Measurements from ENCODE around the gene DGCR8.

Gene DGCR8

DNA sequence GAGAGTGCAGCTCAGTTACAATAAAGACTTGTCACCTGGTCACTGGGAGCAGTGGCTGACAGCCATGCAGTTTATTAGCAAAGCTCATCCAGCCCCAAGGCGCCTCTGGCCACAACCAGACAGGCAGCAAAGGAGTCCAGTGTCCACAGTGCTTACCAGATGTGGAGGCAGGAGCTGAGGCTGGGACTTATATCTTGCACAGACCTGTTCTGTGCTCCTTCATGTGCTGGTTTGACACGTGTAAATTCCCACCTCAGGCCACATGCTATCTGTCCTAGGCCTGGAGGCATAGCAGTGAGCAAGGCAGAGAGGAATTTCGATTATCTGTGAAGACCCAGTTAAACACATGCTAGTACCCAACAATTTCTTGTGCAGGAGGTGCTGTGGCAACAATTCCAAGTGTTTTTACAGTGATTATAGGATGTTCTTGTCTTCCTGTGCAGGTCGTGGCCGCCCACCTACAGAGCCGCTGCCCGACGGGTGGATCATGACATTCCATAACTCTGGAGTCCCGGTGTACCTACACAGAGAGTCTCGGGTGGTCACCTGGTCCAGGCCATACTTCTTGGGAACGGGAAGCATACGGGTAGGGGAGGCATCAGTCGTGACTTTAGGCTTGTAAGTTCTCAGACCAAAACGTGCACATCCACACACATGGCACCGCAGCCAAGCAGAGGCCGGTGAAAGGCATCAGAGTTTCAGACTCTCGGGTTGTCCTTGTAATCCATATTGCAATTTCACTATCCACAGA is 9.4 kb downstream of the DGCR8 start:
- in situ Hi-C loops (cut with MboI; ENCODE audit: low sequenced_read_pairs) = no loop called here

DNA sequence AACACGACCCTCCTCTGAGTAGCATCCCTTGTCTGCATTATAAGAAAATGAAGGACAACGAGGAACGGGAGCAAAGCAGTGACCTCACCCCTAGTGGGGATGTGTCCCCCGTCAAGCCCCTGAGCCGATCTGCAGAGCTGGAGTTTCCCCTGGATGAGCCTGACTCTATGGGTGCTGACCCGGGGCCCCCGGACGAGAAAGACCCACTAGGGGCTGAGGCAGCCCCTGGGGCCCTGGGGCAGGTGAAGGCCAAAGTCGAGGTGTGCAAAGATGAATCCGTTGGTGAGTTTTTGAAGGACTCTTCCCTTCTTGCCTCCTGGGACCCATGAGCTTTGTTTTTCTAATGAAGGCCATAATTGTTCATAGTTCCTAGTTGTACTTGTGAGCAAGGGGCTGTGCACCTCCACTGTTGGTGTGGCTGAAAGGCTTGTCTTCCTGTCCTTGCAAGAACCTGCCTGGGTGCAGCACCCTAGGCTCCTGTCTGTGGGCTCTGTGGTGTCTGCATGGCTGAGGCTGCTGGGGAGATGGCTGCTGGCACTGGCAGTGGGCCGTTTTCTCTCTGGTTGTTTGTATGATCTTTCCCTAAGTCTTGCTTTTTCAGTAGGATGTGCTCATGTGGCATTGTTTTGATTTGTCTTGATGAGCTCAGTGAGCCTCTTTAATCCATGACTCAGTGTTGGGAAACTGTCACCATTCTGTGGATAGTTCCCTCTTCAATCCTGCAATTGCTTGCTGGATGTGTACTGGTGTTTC is 10.1 kb downstream of the DGCR8 start:
- in situ Hi-C loops (cut with MboI; ENCODE audit: low sequenced_read_pairs) = no loop called here

DNA sequence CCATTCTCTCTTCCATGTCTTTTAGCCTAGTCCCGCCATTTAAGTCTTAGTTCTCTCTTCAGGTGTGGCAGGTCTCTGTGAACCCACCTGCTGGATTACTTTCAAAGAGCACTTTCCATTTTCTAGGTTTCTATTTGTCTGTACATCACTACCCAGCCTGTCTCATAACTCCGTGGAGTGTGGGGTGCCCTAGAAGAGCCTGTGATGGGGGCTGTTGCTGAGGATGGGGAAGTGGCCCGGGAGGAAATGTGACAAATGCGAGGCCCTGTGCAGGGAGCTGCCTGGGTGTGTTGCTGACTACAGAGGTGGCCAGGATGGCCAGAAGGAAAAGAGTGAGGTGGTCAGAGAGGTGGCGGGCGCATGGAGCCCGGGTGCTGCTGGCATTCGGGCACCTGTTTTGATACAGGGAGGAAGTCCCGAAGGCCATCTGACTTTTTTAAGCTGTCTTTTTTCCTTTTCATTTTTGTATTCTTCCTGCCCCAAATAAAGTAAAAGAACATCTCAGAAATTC is 10.7 kb downstream of the DGCR8 start:
- in situ Hi-C loops (cut with MboI; ENCODE audit: low sequenced_read_pairs) = no loop called here

DNA sequence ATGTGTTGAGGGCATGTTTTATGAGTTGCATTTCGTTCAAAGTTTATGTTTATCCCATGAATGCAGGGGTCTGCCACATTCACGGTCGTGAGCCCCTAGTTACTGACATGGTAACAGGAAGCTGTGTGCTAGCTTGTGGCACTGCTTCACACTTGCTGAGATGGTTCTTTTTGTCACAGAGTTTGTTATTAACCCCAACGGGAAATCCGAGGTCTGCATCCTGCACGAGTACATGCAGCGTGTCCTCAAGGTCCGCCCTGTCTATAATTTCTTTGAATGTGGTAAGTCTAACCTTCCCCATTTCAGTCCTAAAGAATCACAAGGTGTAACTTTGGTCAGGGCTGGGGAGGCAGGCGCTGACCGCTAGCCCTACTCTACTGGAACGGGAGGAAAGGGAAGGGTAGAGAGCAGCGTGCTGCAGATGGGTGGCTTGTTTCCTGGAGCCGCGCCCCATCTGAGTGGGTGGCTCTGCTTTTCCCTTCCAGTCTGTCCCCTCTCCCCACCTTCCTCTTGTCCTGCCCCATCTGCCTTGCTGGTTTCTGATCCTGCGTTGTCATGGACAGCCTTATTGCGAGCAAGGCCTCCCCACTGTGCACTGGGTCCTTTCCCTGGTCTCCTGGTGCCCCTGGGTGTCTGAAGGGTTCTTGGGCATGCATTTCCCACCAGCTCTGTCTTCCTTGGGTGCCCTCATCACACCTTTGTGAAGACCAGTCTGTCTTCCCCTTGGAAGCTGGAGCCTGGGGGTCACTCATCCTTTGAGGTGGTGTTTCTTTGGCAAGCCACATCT is 11.8 kb downstream of the DGCR8 start:
- in situ Hi-C loops (cut with MboI; ENCODE audit: low sequenced_read_pairs) = no loop called here

DNA sequence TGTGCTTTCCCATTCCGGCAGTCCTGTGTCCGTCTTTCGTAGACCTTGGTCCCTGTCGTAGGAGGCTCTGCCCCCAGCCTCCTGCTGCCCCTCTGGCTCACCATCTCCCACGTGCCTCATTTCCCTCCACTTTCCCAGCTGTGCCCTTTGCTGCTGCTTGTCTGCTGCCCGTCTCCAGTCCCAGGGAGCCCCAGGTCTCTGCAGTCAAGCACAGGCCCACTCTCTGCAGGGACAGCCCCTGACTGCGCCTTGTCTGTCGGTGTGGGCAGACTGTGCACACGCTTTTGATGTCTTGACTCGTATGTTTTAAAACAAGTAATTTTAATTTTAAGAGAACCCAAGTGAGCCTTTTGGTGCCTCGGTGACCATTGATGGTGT is 12.4 kb downstream of the DGCR8 start:
- in situ Hi-C loops (cut with MboI; ENCODE audit: low sequenced_read_pairs) = no loop called here

DNA sequence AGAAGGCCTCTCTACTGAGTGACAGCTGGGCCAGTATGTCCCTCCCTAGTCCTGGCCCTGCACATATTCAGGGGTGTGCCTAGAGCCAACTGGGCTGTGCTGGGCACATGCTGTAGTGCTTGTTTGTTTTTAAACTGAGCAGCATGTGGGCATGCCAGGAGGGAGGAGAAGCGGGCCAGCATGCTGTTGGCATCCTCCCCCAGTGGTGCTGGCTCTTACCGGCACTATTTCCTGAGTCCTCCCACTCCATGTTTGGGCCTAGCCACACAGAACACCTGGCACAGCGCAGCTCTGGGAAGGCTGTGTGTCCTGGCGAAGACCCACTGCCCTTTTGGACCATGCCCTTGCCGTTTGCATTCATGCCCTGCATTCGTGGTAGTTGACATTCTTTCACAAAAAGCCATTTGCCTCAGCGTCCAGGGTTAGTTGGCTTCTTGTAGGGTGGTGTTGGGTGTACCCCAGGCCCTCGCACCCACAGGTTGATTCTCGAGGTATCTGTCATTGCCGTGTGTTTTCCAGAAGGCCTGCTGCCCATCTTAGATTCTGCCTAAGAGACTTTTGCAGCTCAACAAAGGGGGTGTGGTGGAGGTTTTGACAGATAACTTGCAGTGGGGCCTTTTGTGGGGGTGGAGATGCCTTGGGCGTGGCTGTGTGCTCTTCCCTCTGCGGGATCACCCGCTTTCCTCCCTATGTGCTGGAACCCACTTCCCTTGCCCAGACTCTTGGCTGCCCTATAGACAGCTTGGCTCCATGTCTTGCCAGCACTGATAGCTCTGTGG is 13.6 kb downstream of the DGCR8 start:
- in situ Hi-C loops (cut with MboI; ENCODE audit: low sequenced_read_pairs) = no loop called here

DNA sequence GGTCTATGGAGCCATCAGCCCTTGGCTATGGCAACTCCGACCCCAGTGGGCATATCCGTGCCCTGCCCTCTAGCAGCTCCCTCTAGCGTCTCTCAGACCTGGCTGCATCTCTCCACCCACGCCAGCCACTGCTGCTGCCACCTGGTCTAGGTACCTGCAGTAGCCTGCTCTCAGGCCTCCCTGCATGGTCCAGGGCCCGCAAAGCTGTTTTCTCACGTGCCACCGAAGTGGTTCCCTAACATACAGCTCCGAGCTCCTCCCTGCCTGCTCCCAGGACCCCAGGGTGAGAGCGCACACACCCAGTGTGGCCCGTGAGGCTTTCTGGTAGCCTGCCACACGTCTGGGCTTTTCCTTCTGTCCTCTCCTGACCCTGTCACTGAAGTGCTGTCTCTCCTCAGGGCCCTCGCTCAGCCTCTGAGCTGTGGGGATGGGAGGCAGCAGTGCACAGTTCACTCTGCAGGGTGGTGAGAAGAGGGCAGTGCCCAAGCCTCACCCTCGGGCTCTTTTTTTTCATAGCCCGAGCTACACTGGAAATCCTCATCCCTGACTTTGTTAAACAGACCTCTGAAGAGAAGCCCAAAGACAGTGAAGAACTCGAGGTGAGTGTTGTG is 14.3 kb downstream of the DGCR8 start:
- in situ Hi-C loops (cut with MboI; ENCODE audit: low sequenced_read_pairs) = no loop called here

DNA sequence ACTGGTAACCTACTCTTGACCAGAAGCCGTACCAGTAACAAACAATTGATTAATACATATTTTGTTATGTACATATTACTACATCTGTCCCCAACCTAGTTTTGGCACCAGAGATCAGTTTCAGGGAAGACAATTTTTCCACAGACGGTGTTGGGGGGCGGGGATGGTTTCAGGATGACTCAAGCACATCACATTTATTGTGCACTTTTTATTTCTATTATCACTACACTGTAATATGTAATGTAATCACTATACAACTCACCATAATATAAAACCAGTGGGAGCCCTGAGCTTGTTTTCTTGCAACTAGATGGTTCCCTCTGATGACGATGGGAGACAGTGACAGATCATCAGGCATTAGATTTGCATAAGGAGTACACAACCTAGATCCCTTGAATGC is 15.5 kb downstream of the DGCR8 start:
- in situ Hi-C loops (cut with MboI; ENCODE audit: low sequenced_read_pairs) = no loop called here

DNA sequence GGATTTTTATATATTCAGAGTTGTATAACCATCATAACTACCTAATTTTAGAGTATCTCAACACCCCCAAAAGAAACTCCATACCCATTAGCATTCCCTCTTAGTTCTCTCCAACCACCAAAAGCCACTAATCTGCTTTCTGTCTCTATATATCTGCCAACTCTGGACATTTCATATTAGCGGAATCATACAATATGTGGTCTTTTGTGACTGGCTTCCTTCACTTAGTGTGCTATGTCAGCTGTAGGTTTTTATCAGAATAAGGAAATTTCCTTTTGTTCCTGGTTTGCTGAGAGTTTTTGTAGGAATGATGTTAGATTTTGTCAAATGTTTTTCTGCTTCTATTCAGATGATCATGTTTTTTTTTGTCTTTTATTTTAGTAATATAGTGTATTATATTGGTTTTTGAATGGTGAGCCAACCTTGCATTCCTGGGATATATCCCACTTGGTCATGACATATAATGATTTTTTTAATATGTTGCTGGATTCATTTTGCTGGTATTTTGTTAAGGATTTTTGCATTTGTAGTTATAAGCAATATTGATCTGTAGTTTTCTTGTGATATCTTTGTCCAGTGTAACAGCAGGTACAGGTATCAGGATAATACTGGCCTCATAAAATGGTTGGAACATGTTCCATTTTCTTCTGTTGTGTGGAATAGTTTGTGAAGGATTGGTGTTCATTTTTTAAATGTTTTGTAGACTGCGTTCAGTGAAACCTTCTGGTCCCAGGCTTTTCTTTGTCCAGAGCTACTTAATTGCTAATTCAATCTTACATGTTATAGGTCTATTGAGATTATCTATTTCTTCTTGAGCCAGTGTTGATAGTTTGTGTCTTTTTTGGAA is 16.8 kb downstream of the DGCR8 start:
- in situ Hi-C loops (cut with MboI; ENCODE audit: low sequenced_read_pairs) = no loop called here

DNA sequence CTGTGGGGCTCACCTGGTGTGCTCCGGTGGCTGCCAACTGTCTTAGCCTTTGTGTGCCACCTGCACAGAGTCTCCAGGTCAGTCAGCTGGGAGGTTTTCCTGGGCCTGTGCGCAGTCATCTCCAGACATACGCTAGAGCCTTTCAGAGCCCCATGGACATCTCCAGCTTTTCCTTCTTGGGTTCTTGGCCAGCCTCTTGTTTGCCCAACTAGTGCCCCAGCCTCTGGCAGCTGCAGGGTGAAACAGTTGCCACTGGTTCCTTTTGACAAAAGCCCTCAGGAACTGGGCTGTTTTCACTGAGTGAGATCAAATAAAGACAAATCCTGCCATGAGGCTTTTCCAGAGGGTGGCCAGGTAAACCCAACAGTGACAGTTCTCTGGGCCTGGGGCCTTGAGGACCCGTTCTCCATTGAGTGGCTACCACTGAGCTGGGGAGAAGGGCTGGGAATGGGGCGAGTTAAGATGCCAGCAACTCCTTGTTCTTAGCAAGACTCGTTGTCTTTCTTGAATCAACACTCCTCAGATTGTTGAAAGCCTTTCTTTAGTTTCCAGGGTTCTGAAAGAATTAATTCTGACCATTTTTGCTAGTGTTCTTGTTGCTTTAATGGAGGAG is 19.2 kb downstream of the DGCR8 start:
- in situ Hi-C loops (cut with MboI; ENCODE audit: low sequenced_read_pairs) = no loop called here

DNA sequence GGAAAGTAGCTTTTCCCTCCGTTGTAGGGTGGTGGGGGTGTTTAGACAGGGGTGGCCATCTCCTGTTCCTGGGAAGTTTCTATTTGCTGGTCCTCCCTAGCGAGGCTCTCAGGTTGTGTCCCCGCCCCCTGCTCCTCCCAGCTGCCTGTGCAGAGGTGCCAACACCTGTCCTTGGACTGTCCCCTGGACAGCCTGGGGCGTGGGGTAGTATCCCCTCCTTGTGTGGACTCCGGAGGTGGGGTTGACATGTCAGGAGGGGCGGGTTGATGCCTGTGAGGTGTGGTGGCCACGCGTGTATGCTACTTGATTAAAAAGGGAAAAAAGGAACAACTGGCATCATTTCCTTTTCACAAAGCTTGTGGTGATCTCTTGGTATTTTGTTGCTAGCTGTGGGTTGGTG is 21.6 kb downstream of the DGCR8 start:
- in situ Hi-C loops (cut with MboI; ENCODE audit: low sequenced_read_pairs) = no loop called here

DNA sequence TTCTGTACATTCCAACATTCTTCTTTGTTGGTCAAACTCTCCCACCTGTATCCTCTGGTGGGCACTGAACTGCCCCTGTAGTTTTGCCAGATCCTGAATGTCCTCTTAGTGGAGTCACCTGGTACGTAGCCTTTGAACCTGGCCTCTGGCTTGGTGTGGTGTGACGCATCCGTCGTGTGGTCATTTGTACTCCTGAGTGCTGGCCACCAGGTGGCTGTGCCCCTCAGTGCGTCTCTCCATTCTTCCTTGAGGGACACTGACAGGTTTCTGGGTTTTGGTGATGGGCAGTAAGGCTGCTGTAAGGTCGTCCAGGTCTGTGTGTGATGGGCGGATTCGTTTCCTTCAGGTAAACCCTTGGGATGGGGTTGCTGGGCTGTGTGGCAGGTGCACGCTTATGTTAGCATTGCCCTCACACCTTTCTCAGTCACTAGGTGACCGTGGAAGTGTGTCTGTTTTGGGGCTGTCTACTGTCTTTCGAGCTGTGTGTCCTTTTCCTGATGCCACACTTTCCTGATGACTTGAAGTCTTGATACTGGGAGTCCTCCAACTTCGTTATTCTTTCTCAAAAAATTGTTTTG is 22.3 kb downstream of the DGCR8 start:
- in situ Hi-C loops (cut with MboI; ENCODE audit: low sequenced_read_pairs) = no loop called here

DNA sequence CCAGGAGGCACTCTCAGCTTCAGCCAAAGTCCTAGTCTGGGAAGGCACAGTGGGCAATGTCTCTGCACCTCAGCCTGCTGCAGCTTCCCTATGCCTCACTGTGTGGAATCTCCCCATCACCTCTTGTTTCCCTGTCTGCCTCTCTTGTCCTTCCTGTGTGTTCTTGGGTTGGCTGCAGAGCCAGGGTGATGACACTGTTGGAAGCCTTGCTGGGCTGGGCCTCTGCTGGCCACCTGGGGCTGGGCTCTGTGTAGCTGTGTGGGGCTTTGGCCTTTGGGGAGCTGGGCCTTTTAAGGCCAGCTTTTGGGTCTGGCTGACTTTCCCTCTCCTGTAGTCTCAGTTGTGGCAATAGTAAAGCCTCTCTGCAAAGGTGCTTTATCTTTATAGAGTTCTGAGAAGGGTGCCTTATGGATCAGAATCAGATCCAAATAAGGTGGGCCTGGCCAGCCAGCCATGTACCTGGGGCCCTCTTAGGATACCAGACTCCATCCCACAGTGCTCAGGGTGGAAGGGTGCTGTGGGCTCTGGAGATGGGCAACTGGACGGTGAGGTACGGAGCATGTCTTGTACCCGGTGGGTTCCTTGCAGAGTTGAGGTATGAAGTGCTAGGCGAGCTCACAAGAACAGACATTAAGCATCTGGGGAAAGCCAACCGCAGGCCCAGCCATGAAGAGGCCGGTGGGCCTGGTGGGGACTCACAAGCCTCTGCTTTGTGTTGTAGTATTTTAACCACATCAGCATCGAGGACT is 25.6 kb downstream of the DGCR8 start:
- in situ Hi-C loops (cut with MboI; ENCODE audit: low sequenced_read_pairs) = no loop called here

DNA sequence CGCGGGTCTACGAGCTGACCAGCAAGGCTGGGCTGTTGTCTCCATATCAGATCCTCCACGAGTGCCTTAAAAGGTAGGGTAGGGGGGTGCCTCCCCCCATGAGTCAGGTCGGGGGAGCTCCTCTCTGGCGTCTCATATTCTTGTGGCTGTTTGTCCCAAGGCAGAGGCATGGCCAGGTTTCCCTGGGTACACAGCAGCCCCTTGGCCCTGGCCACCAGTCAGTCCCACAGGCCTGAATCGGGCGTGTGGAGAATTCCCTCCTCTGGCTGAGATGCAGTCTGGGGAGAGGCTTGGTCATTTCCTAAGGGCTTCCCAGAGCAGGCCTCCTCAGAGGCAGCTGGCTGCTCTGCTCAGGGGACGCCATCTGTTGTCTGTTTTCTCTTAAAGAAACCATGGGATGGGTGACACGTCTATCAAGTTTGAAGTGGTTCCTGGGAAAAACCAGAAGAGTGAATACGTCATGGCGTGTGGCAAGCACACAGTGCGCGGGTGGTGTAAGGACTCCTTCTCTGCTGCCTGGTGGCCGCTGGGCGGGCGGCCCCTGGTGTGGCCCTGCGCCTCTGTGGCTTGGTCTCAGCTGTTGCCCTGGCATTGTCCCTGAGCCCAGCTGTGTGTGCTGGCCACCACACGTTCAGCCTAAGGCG is 26.3 kb downstream of the DGCR8 start:
- in situ Hi-C loops (cut with MboI; ENCODE audit: low sequenced_read_pairs) = no loop called here

DNA sequence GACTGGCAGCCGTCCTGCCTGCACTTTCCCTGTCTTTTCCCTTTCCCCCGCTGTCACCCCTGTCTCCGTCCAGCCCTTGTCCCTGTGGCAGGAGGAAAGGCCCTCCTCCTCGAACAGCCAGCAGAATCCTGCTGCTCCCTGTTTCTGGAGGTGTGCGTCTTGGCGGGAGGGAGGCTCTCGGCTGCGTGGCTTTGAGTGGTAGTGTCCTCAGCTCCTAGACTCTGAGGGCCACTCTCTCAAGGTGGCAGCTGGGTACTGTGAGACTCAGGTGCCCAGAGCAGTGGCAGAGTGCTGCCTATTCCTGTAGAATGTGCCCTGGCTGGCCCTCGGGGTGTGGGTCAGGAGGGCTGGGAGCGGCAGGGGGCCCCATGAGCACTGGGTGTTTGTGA is 26.8 kb downstream of the DGCR8 start:
- in situ Hi-C loops (cut with MboI; ENCODE audit: low sequenced_read_pairs) = no loop called here

DNA sequence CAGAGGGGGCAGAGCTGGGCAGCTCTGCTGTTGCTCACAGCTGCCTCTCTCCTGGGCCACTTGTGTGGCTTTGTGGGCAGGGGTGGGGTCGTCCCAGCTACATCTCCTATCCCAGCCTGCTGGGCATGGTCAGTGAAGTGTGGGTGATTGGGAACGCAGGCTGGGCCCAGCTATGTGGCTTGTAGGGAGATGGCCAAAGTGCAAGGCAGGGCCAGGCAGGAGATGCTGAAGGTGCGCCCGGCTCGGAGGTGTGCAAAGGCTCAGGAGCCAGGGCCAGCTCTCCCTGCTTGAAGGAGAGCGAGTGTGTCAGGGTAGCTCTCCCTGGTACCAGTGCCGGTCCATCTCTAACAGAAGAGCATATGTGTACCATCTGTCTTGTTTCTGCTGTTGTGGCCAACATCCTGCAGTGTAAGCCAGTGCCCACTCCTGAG is 27.4 kb downstream of the DGCR8 start:
- in situ Hi-C loops (cut with MboI; ENCODE audit: low sequenced_read_pairs) = no loop called here

DNA sequence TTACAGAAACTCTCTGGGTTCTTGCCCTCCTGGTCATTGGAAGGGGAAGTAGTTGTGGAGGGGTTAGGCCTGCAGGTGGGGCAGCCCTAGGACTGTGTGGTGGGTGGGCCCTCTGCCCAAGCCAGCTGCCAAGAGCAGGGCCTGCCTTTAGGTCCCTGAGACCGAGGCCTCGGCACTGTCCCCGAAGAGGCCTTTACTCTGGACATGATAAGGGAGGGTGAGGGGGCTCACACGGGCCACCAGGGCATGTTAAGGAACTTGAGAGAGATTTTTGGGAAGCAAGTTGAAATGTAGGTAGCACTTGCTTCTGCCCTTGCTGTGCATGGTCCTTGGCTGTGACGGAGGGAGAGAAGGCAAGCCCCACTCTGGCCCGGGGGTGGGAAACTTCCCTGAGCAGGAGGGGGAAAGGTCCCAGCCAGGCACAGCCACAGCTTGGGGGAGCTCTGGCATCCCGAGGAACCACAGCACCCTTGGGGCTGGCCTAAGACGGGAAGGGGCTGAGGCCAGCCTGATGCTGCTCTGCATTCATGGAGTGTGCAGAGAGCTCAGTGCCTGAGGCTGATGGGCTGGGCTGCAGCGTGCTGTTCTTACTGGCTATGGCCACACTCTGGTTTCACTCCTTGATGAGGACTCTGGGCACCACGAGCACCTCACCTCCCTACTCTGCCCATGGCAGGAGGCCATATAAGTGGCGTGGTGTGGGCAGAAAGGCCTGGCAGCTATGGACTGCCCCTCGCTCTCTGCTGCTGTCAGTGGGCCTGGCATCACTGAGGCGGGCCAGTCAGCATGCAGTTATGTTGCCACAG is 28.1 kb downstream of the DGCR8 start:
- in situ Hi-C loops (cut with MboI; ENCODE audit: low sequenced_read_pairs) = no loop called here

Measured in HL-60/S4 (cell line).